ENCODE measurements around the gene ZNF784. TPM values are rescaled to one million over a fixed set of nuclear protein-coding genes. Genes with fewer than 3 reads are reported as not detected.
A peak's percentile ranks its signal among the peaks of the same experiment; 100 is the strongest.

ZNF784 gene
- polyA plus RNA-seq, 2 of the 4 experiments (the other 2 are of a cell fraction), result 3.5 to 6.6 TPM

GRCh38 chr19:55586976-55587668 lies 37.2 kb downstream of the ZNF784 start (continued):
- no peak for TF ChIP-seq HMGXB4 (CRISPR knock-in tag; IDR thresholded peaks at IDR 0.05; ENCODE audit: borderline replicate concordance)
- no peak for TF ChIP-seq CBX2 (IDR thresholded peaks at IDR 0.05; ENCODE audit: borderline replicate concordance, low read depth)
- TF ChIP-seq CEBPB (IDR thresholded peaks at IDR 0.05), result no peak
- no peak for TF ChIP-seq CBX8 (IDR thresholded peaks at IDR 0.05)
- TF ChIP-seq BCL3 (IDR thresholded peaks at IDR 0.05), result no peak
- TF ChIP-seq NFE2L2 (conservative IDR thresholded peaks at IDR 0.05; ENCODE audit: low read length), result no peak
- TF ChIP-seq ATOH8 (CRISPR knock-in tag; IDR thresholded peaks at IDR 0.05; ENCODE audit: low read depth), result no peak
- no peak for TF ChIP-seq HOXB13 (CRISPR knock-in tag; IDR thresholded peaks at IDR 0.05; ENCODE audit: low read depth)
- TF ChIP-seq NR3C1 (IDR thresholded peaks at IDR 0.05), result no peak

GRCh38 chr19:55585658-55586339 lies 38.6 kb downstream of the ZNF784 start:
- 43% methylated on average over 36 of the region's 36 CpGs for WGBS (ENCODE audit: missing lambda C conversion rate)
- H3K4me2 ChIP-seq, result peak overlapping the region; percentile 79
- DNase-seq (ENCODE audit: low read depth in 1 of 2, low spot score in 1 of 2), result peak in 1 of 2 experiments; percentile 61
- peak overlapping the region; percentile 9; the same call in 2 of the 3 replicates for H3K4me3 ChIP-seq
- peaks cover 34% of the 10 kb centered on the region for H3K4me1 ChIP-seq
- ChIA-PET CTCF (interaction anchor here (0.6 to 3.7 kb wide), 8 partner anchors 10 to 82 kb away, joined by 3 to 17 read pairs (median 7); partner anchors contain the start of gene FIZ1), POLR2A (interaction anchor here (0.5 to 2.2 kb wide), 6 partner anchors 13 to 109 kb away, joined by 3 to 7 read pairs (median 4); partner anchors contain the start of genes FIZ1 and ZNF628)
- TF ChIP-seq CBX2 (IDR thresholded peaks at IDR 0.05; ENCODE audit: borderline replicate concordance, low read depth) (no peak), ZNF302 (CRISPR knock-in tag; IDR thresholded peaks at IDR 0.05) (no peak), POLR2AphosphoS2 (conservative IDR thresholded peaks at IDR 0.05; ENCODE audit: low read length) (no peak), RFX5 (IDR thresholded peaks at IDR 0.05) (no peak), RNF2 (IDR thresholded peaks at IDR 0.05; ENCODE audit: borderline replicate concordance, low read depth) (no peak), USF2 (IDR thresholded peaks at IDR 0.05) (0 out of 2 replicates have a peak, but pooled peaks have one; percentile 31), HES2 (IDR thresholded peaks at IDR 0.05) (no peak), CHD2 (IDR thresholded peaks at IDR 0.05; ENCODE audit: low read length, partially characterized antibody) (no peak), PBX3 (IDR thresholded peaks at IDR 0.05) (peak; percentile 68), ZSCAN20 (CRISPR knock-in tag; IDR thresholded peaks at IDR 0.05) (no peak), JUNB (IDR thresholded peaks at IDR 0.05) (no peak)
- FAIRE-seq, result no peak
- ATAC-seq, result peak; percentile 22 to 68; a peak in 4 of 6 replicates
- H3K9me3 ChIP-seq, result no peaks in the 10 kb centered on the region
- H3K27ac ChIP-seq, result peak overlapping the region; percentile 57 to 73

All from A549 (cell line).